RWPE2 (cell line): Measurements from ENCODE around the gene HLA-A.
A peak's percentile ranks its signal among the peaks of the same experiment; 100 is the strongest.

Source experiments
- ATAC-seq: fragments of 200-7000 bp; cut with Tn5 transposase; 3 replicates; pipeline ENCODE4 v1.9.1; 2021; ENCODE audit warnings: low read depth
- DNase-seq: peaks from one replicate; pipeline ENCODE4 v3.0.0-alpha.2; 2020; ENCODE audit warnings: low spot score
- H3K27ac ChIP-seq: fragments of 450-650 bp; 2 replicates; pipeline ENCODE4 v1.5.1; 2017; ENCODE audit warnings: mild to moderate bottlenecking; ENCODE audit not compliant: poor library complexity, severe bottlenecking
- H3K27me3 ChIP-seq: fragments of 250-450 bp; sonication (Bioruptor Pico); 2 replicates; pipeline ENCODE4 v1.5.1; 2021; ENCODE audit warnings: mild to moderate bottlenecking, moderate library complexity; ENCODE audit not compliant: insufficient read depth, poor library complexity, severe bottlenecking
- H3K36me3 ChIP-seq: fragments of 250-450 bp; sonication (Bioruptor Pico); 2 replicates; pipeline ENCODE4 v1.5.1; 2020; ENCODE audit warnings: low read depth, mild to moderate bottlenecking, moderate library complexity
- H3K4me1 ChIP-seq: fragments of 250-450 bp; sonication (Bioruptor Pico); 2 replicates; pipeline ENCODE4 v1.5.1; 2021; ENCODE audit warnings: mild to moderate bottlenecking, moderate library complexity; ENCODE audit not compliant: insufficient read depth, poor library complexity, severe bottlenecking
- H3K4me3 ChIP-seq: fragments of 250-450 bp; sonication (Bioruptor Pico); 2 replicates; pipeline ENCODE4 v1.5.1; 2021; ENCODE audit warnings: mild to moderate bottlenecking, moderate library complexity; ENCODE audit not compliant: severe bottlenecking
- H3K9me3 ChIP-seq: fragments of 250-450 bp; sonication (Bioruptor Pico); 2 replicates; pipeline ENCODE4 v1.5.1; 2021; ENCODE audit warnings: mild to moderate bottlenecking, moderate library complexity; ENCODE audit not compliant: severe bottlenecking
- CTCF ChIP-seq: fragments of 450-650 bp; IDR thresholded peaks from one replicate; pipeline ENCODE4 v1.5.1; 2017; ENCODE audit warnings: mild to moderate bottlenecking, moderate library complexity; ENCODE audit not compliant: poor library complexity, severe bottlenecking

HLA-A gene

GRCh38 chr6:29989211-29989610 is 46.9 kb downstream of the HLA-A start:
- DNase-seq (no peak), ATAC-seq (no peak)
- TF ChIP-seq CTCF = no peak
- H3K36me3 ChIP-seq = no peaks in the 10 kb centered on the region
- peaks cover 7% of the 10 kb centered on the region for H3K4me1 ChIP-seq
- H3K9me3 ChIP-seq = no peaks in the 10 kb centered on the region
- no peak overlapping the region for H3K27ac ChIP-seq
- H3K27me3 ChIP-seq = no peaks in the 10 kb centered on the region
- H3K4me3 ChIP-seq = no peak overlapping the region

- no peak for ATAC-seq
- H3K9me3 ChIP-seq = no peaks in the 10 kb centered on the region
- TF ChIP-seq CTCF = no peak
- no peaks in the 10 kb centered on the region for H3K36me3 ChIP-seq
- peaks cover 7% of the 10 kb centered on the region for H3K4me1 ChIP-seq
- H3K27me3 ChIP-seq = no peaks in the 10 kb centered on the region
- H3K27ac ChIP-seq = no peak overlapping the region
- DNase-seq = no peak
- H3K4me3 ChIP-seq = no peak overlapping the region
Measured at GRCh38 chr6:29990931-29991330, 48.6 kb downstream of the HLA-A start.

- peaks cover 7% of the 10 kb centered on the region for H3K4me1 ChIP-seq
- no peak for TF ChIP-seq CTCF
- no peaks in the 10 kb centered on the region for H3K27me3 ChIP-seq
- DNase-seq (no peak), ATAC-seq (peak; percentile 74)
- no peaks in the 10 kb centered on the region for H3K36me3 ChIP-seq
- no peak overlapping the region for H3K4me3 ChIP-seq
- no peak overlapping the region for H3K27ac ChIP-seq
- H3K9me3 ChIP-seq = no peaks in the 10 kb centered on the region
Measured at GRCh38 chr6:29992807-29993206, 50.5 kb downstream of the HLA-A start.

- no peaks in the 10 kb centered on the region for H3K36me3 ChIP-seq
- no peak for DNase-seq
- ATAC-seq = no peak
- H3K27ac ChIP-seq = no peak overlapping the region
- TF ChIP-seq CTCF = no peak
- H3K27me3 ChIP-seq = no peaks in the 10 kb centered on the region
- no peak overlapping the region for H3K4me3 ChIP-seq
- peaks cover 4% of the 10 kb centered on the region for H3K4me1 ChIP-seq
- no peaks in the 10 kb centered on the region for H3K9me3 ChIP-seq
Measured at GRCh38 chr6:29994826-29995225, 52.5 kb downstream of the HLA-A start.

GRCh38 chr6:29995340-29995777 is 53.0 kb downstream of the HLA-A start:
- no peak overlapping the region for H3K27ac ChIP-seq
- ATAC-seq = peak; percentile 63

More at GRCh38 chr6:29995340-29995777, 53.0 kb downstream of the HLA-A start:
- H3K27me3 ChIP-seq = no peaks in the 10 kb centered on the region
- no peaks in the 10 kb centered on the region for H3K36me3 ChIP-seq
- no peak for DNase-seq
- H3K4me3 ChIP-seq = no peak overlapping the region
- H3K4me1 ChIP-seq = peaks cover 4% of the 10 kb centered on the region
- no peaks in the 10 kb centered on the region for H3K9me3 ChIP-seq
- TF ChIP-seq CTCF = no peak
